ENCODE measurements around the gene CFD. TPM values are rescaled to one million over a fixed set of nuclear protein-coding genes. Genes with fewer than 3 reads are reported as not detected.

Gene CFD
- total and polyA plus RNA-seq, 10 of the 15 experiments (the other 5 are each of a cell fraction or from before 2014, with no cell fraction given), result 0.05 to 1.1 (median 0.38) TPM; not detected in 4

- CTCF ChIA-PET, result interaction anchor here (1.0 kb wide), 1 partner anchor 40 kb away, joined by 3 read pairs; no protein-coding TSS in a partner anchor
- no TSS peak for BruUV-seq (replicated peaks)
- H3K79me2 ChIP-seq (ENCODE audit: control insufficient read depth, insufficient read depth, low read length), result peaks cover 7% of the 10 kb centered on the region
Observed at GRCh38 chr19:903266-903797, 43.9 kb downstream of the CFD start.

More at GRCh38 chr19:903266-903797, 43.9 kb downstream of the CFD start:
- intact Hi-C loops (cut with micrococcal nuclease; ENCODE audit: unreplicated experiment) (no loop called here), in situ Hi-C loops (cut with MboI) (no loop called here)
- Histone ChIP-seq H3K36me3 (ENCODE audit: control insufficient read depth in 2 of 2, insufficient read depth in 2 of 2, low read length in 1 of 2) (peaks cover 0 to 6% of the 10 kb centered on the region in 2 experiments; a peak in 2 of 4 replicates), H2AFZ (ENCODE audit: control insufficient read depth, low read depth, low read length) (no peak overlapping the region), H4K20me1 (ENCODE audit: control insufficient read depth, insufficient read depth) (no peaks in the 10 kb centered on the region), H3K4me1 (ENCODE audit: control insufficient read depth, insufficient read depth, low read length) (peaks cover 22% of the 10 kb centered on the region), H3K9me3 (replicated peaks; ENCODE audit: control insufficient read depth, insufficient read depth, low read length) (no peaks in the 10 kb centered on the region), H3K4me2 (ENCODE audit: control insufficient read depth, insufficient read depth) (no peak overlapping the region), H3K4me3 (no peak overlapping the region), H3K27me3 (replicated peaks in 1 of 2; ENCODE audit: control insufficient read depth in 2 of 2, insufficient read depth in 2 of 2, low read length in 1 of 2) (no peaks in the 10 kb centered on the region), H3K9ac (ENCODE audit: control insufficient read depth, insufficient read depth, low read length) (no peak overlapping the region), H3K27ac (ENCODE audit: control insufficient read depth, insufficient read depth) (no peak overlapping the region)
- SMC1A ChIA-PET (ENCODE audit: uncharacterized antibody, unreplicated experiment), result no interaction called here
- ATAC-seq, result no peak
- no peak for FAIRE-seq
- POLR2A ChIA-PET, result interaction anchor here (1.0 kb wide), 1 partner anchor 11 kb away, joined by 3 read pairs; the partner anchor contains the start of gene MED16
- RAD21 ChIA-PET (ENCODE audit: unreplicated experiment), result no interaction called here
- no peak for DNase-seq (ENCODE audit: low read depth, low spot score)
- WGBS (ENCODE audit: insufficient coverage, insufficient replicate concordance, low lambda C conversion rate, missing lambda C conversion rate), result 91% methylated on average over 31 of the region's 32 CpGs
- TF ChIP-seq YY1 (IDR thresholded peaks at IDR 0.05; ENCODE audit: low read depth, low read length), result no peak
- no peak for TF ChIP-seq MTA3 (IDR thresholded peaks at IDR 0.05; ENCODE audit: borderline replicate concordance, low read length)
- no peak for TF ChIP-seq GATAD2B (conservative IDR thresholded peaks at IDR 0.05; ENCODE audit: low read depth)
- no peak for TF ChIP-seq NR2F1 (conservative IDR thresholded peaks at IDR 0.05)
- TF ChIP-seq ZSCAN29 (IDR thresholded peaks at IDR 0.05), result no peak
- no peak for TF ChIP-seq BCL3 (IDR thresholded peaks at IDR 0.05; ENCODE audit: borderline replicate concordance, insufficient read depth, low read depth, low read length, poor library complexity, severe bottlenecking)
- TF ChIP-seq PBX3 (IDR thresholded peaks at IDR 0.05; ENCODE audit: insufficient replicate concordance, low read depth, low read length), result no peak
- no peak for TF ChIP-seq ETV6 (conservative IDR thresholded peaks at IDR 0.05 in 1 of 2, IDR thresholded peaks at IDR 0.05 in 1 of 2; ENCODE audit: borderline replicate concordance in 1 of 2, low read depth in 1 of 2)
- no peak for TF ChIP-seq TBL1XR1 (IDR thresholded peaks at IDR 0.05; ENCODE audit: low read depth, low read length)
- TF ChIP-seq ESRRA (IDR thresholded peaks at IDR 0.05; ENCODE audit: low read length), result no peak
- no peak for TF ChIP-seq SMC3 (IDR thresholded peaks at IDR 0.05; ENCODE audit: borderline replicate concordance, low read length)
